HG03439 (cell line): ENCODE data around the gene CMTM1.
"Not testable (repeated sequence)": the region's sequence is repeated elsewhere in the genome, so short reads cannot be mapped to it uniquely, and the experiment has no call there.

Experiments used
- ATAC-seq: cut with Tn5 transposase; IDR thresholded peaks from one replicate; pipeline ENCODE4 v1.9.1; 2021; ENCODE audit warnings: mild to moderate bottlenecking, moderate library complexity; ENCODE audit not compliant: unreplicated experiment

Gene CMTM1

DNA sequence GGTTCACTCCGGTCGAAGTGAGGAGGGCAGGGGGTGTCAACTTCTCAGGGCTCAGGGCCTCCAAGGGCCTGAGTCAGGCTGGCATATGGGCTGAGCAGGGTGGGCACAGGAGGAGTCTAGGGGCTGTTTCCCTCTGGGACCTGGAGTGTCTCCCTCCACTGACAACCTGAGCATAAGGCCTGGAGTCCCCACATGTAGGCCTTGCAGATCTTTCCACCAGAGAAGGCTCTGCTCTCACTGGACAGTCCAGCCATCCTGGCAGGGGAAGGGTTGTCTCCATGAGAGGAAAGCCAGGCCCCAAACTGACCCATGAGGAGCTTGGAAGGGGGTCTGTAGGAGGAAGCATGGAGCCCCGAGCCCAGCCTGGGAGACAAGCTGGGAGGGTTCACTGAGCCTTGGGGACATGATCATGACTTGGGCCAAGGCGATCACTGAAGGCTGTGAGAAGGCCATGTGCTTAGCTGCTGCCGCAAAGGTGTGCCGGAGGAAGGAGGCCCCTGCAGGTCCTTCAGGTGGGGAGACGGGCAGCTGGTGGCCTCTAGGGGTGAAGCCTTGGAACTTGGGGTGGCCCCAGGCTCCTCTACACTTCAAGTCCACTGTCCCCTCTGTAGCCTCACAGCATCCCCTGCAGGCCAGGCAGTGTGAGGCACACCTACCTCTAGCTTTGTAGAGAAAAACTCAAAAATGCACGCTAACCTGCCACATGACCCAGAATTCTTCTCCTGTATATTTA lies 22.9 kb downstream of the CMTM1 start:
- peak; percentile 80 for ATAC-seq

DNA sequence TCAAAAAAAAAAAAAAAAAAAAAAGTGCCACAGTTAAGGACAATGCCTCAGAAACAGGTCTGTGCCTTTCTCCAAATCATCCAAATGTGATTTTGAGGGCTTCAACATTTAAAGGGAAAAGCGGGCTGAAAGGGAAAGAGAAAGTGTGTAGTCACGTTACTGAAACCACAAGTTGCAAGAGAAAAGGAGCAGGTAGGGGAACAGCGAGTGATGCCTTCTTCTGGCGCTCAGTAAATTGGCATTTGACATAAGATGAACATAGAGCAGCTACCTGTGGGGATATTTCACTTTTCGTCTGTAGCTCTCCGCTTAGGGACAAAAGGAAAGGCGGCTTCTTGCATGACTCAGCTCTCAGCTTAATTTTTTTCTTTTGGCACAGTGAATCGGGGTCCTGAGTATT lies 24.1 kb downstream of the CMTM1 start:
- ATAC-seq = no peak

DNA sequence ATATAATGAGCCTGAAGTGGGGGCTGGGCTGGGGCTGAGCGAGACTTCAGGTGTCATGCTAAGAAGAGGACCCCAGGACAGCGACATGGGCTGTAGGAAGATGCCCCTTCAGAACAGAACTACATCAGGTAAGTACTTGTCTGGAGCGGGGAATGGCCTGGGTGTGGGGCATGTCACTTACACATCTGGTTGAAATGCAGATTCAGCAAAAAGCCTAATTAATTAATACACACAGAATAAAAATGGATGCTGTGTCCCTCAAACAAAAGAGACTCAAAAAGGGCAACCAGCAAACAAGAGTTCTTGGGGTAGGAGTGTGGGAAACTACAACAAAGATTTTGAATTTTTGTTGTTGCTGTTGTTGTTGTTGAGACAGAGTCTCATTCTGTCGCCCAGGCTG lies 24.8 kb downstream of the CMTM1 start:
- ATAC-seq = no peak

DNA sequence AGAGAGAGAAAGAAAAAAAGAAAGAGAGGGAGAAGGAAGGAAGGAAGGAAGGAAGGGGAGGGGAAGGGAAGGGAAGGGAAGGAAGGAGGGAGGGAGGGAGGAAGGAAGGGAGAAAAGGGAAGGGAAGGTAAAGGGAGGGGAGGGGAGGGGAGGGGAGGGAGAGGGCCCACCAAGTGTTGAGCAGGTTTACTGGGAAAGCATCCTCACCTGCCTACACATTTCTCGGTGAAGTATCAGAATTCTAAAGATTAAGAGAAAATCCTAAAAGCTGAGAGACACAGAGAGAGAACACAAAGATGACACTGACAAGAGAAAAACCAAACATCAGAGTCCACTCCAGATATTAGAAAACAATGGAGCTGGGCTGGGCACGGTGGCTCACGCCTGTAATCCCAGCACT lies 26.0 kb downstream of the CMTM1 start:
- no peak for ATAC-seq

DNA sequence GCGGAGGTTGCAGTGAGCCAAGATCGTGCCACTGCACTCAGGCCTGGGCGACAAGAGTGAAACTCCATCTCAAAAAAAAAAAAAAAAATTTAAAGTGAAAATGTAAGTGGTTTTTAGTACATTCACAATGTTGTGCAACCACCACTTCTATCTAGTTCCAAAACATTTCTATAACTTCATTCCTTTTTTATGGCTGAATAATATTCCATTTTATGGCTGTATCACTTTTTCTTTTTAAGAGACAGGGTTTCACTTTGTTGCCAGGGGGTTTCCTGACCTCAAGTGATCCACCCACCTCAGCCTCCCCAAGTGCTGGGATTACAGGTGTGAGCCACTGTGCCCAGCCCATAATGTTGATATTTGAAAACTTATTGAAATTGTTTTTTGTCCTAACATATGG lies 26.6 kb downstream of the CMTM1 start:
- no peak for ATAC-seq

DNA sequence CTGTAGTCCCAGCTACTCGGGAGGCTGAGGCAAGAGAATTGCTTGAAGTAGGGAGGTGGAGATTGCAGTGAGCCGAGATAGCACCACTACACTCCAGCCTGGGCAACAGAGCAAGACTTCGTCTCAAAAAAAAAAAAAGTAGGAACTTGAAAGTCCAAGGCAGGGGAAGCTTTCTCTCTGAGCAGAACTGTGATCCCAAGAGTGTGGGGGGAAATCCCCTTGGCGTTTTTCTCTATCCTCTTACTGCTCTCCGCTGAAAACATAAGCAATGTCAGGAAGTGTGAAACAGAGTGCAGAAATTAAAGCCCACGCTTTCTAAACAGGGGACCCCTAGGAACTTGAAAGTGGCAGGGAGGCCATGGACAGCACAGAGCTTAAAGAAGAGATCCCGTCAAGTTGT lies 28.5 kb downstream of the CMTM1 start:
- no peak for ATAC-seq

DNA sequence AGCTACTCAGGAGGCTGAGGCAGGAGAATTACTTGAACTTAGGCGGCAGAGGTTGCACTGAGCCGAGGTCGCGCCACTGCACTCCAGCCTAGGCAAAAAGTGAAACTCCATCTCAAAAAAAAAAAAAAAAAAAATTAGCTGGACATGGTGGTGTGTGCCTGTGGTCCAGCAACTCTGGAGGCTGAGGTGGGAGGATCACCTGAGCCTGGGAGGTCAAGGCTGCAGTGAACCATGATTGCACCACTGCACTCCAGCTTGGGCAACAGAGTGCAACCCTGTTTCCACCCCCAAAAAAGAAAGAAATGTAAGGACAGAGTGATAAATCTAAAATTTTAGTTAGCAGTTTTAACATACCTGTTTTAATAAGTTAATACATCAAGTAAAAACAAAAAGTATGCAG lies 30.3 kb downstream of the CMTM1 start:
- ATAC-seq = not testable (repeated sequence)

DNA sequence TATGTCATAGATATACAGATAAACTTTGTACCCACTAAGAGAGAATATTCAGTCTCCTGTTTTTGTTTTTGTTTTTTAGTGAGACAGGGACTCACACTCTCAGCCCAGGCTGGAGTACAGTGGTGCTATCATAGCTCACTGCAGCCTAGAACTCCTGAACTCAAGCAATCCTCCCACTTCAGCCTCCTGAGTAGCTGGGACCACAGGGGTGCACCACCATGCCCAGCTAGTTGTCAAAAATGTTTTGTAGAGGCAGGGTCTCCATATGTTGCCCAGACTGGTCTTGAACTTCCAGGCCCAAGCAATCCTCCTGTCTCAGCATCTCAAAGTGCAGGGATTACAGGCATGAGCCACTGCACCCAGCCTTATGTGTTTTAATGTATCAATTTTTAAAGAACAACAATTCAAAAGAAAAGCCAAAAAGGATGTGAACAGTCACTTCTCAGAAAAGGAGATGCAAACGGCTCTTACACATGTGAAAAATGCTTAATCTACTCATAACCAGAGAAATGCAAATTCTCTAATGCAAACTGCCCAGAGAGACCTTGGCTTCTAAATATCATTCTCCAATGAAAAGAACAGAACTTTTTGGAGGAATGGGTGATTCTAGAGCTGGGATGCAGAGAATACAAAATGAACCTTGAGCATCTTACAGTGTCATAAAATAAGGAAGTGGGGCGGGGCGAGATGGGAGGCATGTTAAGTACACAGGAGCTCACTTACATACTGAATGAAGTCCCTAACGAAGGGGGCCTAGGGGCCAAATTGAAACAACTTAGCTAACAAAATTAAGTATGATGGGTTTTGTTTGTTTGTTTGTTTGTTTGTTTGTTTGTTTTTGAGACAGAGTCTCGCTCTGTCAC lies 31.0 kb downstream of the CMTM1 start:
- no peak for ATAC-seq

DNA sequence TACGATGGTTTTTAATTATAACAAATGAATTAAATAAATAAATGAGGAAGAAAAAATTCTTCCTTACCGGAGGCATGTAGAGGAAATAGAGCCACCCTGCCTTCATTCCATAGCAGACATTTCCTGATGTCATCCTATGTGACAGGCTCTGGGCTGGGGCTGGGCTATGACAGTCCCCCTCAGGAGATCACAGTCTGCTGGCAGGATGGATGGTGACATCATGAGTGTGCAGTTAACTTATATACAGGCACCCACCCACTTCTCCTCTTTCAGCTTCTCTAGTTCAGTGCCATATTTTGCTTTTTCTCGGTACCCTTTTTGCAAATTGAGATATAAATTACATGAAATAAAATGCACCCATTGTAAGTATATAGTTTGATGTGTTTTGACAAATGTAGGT lies 31.9 kb downstream of the CMTM1 start:
- no peak for ATAC-seq

DNA sequence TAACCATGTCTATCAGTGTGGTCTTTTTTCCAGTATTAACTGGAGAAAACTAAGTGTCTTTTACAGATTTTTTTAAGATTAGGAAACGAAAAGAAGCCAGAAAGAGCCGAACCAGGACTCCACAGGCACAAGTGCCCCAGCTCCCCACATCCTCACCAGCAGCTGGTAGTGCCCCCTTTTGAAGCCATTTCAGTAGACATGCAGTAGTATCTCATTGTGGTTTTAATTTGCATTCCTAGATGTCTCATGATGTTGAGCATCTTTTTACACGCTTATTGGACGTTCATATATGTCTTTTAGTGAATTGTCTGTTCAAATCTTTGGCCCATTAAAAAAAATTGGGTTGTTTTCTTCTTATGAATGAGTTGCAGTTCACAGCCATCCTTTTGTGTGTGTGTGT lies 33.5 kb downstream of the CMTM1 start:
- no peak for ATAC-seq

DNA sequence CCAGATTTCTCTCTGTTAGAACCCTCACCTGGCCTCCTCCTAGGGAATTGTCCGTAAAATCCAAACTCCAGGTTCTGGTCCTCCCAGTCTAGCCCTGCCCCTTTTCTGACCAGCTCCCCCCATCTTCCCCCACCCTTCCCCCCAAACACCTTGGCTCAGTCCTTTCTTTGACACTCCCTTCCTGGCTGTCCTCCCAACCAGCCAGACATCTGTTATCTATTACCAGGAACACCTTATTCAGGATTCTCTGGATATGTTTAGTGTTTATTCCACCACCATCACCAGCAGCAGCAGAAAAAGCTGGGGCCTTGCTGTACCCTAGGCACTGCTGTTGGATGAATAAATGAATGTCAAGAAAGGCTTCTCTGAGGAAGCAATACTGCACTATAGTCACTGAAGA lies 34.2 kb downstream of the CMTM1 start:
- no peak for ATAC-seq

DNA sequence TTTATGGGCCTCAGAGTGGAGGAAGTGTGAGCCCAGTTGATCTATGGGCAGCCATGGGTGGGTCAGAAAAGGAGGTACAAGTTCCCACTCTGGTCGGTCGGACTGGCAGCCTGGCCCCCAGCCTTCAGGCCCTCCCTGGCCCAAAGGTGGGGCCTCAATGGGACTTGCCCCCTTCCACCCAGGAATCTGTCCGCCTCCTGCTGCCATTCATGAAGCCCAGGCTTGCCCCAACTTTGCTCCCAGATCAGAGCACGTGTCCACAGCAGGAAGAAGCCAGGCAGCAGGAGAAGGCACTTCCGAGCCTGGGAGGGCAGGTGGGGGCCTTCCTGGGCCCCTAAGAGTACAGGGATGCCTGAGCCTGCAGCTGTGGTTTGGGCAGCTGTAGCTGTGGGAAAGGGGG lies 35.2 kb downstream of the CMTM1 start:
- no peak for ATAC-seq

DNA sequence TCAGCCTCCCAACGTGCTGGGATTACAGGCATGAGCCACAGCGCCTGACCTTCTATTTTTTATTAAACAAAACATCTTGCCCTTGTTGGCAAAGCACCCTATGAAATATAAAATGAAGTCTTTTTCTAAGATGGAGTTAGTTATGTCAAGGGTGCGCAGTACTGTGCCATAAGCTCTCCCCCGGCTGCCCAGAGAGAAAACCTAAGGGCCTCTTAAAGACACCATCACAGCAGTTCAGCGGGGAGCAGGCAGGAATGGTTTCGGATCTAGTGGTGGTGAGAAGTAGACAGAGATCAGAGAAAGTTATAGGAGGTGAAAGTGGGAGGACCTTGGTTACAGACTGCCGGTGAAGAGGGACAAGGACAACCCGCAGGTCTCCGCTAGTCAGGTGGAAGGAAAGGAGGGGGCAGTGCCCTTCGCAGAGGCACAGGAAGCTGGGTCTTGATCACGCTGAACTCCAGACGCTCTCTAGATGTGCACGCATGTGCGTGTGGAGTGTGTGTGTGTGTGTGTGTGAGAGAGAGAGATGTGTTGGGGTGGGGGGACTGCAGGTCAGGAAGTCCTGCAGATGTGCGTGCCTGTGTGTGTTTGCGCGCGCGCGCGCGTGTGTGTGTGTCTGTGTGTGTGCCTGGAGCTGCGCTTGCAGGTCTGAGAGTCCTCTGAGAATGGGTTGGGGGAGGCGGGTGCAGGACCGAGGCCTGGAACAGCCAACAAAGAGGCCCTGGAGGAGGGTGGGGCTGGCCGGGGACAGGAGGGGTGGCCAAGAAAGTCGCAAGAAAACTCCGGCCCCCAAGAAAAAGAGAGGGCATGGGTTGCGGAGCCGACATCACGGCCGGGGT lies 37.5 kb downstream of the CMTM1 start:
- ATAC-seq = no peak

DNA sequence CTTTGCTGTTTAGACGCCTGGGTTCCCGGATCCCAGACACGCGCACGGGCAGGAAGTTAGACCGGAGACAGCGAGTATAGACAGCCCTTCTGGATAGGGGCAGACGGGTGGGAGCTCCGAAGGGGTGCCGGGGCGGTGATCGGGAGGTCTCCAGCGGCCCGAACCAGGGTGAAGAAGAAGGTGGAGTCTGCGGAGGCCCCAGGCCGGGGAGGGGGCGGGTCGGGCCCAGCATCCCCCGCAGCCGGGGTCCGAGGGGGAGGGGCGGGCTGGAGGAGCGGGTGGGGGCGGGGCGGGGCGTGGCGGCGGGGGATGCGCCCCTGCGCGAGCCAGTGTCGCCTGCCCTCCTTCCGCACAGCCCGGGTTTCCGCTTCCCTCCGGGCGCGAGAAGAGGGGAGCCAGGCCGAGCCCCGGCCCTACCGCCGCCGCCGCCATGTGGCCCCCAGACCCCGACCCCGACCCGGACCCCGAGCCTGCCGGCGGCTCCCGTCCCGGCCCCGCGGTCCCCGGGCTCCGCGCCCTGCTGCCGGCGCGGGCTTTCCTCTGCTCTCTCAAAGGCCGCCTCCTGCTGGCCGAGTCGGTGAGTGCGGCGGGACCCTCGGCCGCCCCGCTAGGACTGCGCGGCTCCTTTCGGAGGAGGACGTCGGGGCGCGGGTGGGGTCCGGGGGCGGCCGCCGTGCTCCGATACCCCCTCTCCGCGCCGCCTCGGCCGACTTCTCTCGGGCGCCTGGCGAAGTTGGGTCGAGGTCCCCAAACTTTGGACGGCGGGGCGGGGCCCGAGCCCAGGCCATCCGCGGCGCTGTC lies 38.3 kb downstream of the CMTM1 start, which contains the start of gene CMTM3:
Gene CMTM3 (plus strand): TSS at position 329 of the 801 bp plus-strand sequence. CDS start 102 bp downstream, at position 431.
- peak; percentile 53 for ATAC-seq

DNA sequence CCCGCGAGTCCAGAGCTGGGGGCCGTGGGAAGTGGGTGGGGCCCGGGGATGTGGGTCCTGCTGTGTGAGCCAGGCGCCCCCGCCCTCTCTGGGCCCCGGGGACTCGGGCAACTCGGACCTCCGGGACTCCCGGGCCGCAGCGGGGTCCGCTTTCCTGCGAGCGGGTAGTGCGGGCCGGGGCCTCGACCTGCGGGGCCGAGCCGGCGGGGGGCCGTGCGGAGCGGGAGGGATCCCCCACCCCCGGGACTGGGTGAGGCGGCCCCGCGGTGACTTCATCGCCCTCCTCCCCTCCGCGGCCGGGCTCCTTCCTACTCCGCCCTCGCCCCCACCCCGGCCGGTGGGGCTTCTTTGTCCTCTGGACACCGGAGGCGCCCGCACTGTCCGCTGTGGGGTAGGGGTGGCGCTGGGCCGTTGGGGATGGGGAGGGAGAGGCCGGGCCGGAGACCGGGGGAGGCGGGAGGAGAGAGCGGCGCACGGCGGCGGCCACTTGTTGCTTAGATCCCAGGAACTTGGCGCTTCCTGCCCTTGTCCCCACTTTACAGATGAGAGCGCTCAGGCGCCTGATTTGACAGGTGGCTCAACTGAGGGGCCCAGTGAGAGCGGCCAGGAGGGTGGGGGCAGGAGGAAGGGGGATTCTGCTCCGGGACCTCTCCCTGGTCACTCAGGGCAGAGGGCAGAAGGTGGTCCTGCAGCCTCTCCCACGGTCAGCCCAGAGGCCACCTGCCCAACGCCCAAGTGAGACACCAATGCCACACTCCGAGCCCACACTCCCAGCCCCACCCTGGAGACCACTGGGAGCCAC lies 39.1 kb downstream of the CMTM1 start:
- ATAC-seq = peak; percentile 7

DNA sequence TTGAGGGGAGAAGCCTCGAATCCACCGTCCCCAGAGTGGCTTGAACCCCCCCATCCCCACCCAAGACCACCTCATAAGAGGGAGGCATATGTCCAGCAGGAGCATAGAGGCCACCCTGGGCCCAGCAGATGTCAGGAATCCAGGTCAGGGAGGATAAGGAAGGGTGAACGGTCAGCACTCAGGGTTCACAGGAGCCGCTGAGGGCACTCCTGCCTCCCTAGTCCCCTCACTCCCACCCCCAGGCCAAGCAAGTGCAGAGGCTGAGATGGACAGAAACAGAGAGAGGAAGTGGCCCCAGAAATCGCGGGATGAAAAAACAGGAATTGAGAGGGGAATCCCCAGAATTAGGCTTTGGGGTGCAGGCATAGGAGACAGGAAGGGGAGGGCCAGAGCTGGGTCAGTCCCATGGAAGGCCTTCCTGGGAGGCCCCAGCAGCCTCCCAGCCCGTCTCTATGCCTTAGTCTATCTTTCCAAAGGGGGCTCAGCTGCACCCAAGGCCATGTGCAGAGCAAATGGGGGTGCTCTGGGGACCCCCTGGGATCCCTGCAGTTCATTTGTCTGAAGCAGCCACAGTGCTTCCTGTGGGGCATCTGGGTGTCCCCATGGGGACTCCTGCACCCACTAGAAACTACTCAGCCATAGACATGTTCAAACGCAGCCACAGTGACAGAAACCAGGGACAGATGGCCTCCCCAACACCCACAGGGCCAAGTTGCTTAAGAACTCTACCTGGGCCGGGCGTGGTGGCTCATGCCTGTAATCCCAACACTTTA lies 39.9 kb downstream of the CMTM1 start:
- ATAC-seq = no peak

DNA sequence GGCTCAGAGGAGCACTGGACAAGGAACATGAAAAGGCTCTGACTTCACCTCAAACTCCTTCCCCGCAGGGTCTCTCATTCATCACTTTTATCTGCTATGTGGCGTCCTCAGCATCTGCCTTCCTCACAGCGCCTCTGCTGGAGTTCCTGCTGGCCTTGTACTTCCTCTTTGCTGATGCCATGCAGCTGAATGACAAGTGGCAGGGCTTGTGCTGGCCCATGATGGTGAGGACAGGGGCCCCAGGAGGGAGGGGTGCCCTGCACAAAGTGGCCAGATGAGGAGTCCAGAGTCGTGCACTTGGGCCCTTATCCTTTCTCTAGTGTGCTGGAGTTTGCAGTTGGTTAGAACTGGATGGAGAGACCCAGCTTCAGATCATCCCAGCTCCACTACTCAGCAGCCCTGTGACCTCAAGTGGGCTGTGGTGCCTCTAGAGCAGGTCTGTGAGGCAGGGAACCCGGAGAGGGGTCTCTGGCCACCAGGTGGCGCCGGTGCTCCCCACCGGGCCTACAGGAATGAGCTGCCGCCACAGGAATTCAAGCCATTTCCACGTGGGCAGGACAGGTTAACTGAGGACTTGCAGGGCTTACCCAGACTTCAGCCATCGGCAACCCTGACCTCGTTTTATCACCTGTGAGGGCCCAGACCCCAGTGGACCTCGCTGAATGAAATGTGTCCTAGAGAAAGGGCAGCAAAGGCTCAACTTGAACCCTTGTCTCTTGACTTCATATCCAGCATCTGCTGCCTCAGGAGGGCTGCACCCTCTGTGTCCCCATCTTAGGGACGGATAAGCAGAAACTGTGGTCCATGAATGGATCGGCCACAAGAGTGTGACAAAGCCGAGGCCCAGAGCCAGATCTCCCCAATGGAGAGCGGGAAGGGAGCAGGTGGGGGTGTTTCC lies 42.3 kb downstream of the CMTM1 start:
- peak; percentile 43 for ATAC-seq

DNA sequence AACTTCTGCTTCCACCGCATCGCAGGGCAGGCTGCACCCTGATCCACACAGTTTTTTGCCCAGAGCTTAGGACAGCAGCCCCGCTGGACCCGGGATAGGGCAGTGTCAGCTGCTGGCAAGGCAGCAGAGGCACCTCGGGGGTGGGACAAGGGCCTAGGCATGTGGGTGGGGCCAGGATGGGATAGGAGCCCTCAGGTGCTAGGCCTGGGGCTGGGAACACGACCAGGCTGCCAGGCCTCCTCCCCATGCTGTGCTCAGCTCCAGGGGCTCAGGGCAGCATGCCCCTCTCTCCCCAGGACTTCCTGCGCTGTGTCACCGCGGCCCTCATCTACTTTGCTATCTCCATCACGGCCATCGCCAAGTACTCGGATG lies 42.9 kb downstream of the CMTM1 start:
- ATAC-seq = no peak
